Keratinocyte (primary cell): ENCODE results near the gene CBFA2T3.

Experiments
- CTCF ChIP-seq, 3 experiments: IDR thresholded peaks in 1 of 3; conservative IDR thresholded peaks in 1 of 3; optimal IDR thresholded peaks in 1 of 3; 2 replicates in 2 of 3; 3 replicates in 1 of 3; pipeline versions ENCODE3 to v1.5.1; 2011; ENCODE audit warnings: low read length in 3 of 3, mild to moderate bottlenecking in 3 of 3, moderate library complexity in 2 of 3, control low read depth in 1 of 3, inconsistent platforms in 1 of 3; ENCODE audit not compliant: insufficient read depth in 2 of 3; ENCODE audit errors: extremely low read depth in 1 of 3
- EZH2 ChIP-seq: IDR thresholded peaks from one replicate; pipeline ENCODE4 v1.6.1; 2012; ENCODE audit warnings: inconsistent platforms, mild to moderate bottlenecking, low read length, moderate library complexity

GRCh38 chr16:88870608-88871348 is 106.2 kb downstream of the CBFA2T3 start:
- no peak for TF ChIP-seq CTCF (optimal IDR thresholded peaks at IDR 0.05 in 1 of 3, IDR thresholded peaks at IDR 0.05 in 1 of 3, conservative IDR thresholded peaks at IDR 0.05 in 1 of 3; ENCODE audit: extremely low read depth in 1 of 3, insufficient read depth in 2 of 3, low read length in 3 of 3)
- no peak for TF ChIP-seq EZH2
